ENCODE data around the gene DHRS4. TPM values are rescaled to one million over a fixed set of nuclear protein-coding genes. Genes with fewer than 3 reads are reported as not detected.
"Not testable (repeated sequence)": the region's sequence is repeated elsewhere in the genome, so short reads cannot be mapped to it uniquely, and the experiment has no call there.

Gene DHRS4
- total RNA-seq, 1 experiment from 2014 or later, result 10.1 TPM

GRCh38 chr14:24013654-24014514, 60.3 kb downstream of the DHRS4 start:
- peak; percentile 84 for DNase-seq (ENCODE audit: low spot score)
- H3K9me3 ChIP-seq (ENCODE audit: low read depth, low read length, poor library complexity, severe bottlenecking), result no peaks in the 10 kb centered on the region
- H3K4me3 ChIP-seq (ENCODE audit: low read depth, low read length, poor library complexity, severe bottlenecking), result no peak overlapping the region
- ChIA-PET POLR2A (ENCODE audit: low non-redundant PET) (no interaction called here), CTCF (no interaction called here)
- intact Hi-C loops (cut with micrococcal nuclease; ENCODE audit: unreplicated experiment), result loop anchor here (1.0 to 10.0 kb wide), 6 partner anchors 40 to 421 kb away; partner anchors contain the start of gene DHRS4
- TF ChIP-seq CTCF (conservative IDR thresholded peaks at IDR 0.05; ENCODE audit: low read depth, low read length) (peak; percentile 84), EZH2 (IDR thresholded peaks at IDR 0.05; ENCODE audit: borderline replicate concordance, low read depth, low read length, poor library complexity, severe bottlenecking) (no peak)
- H3K27me3 ChIP-seq (replicated peaks; ENCODE audit: insufficient read depth, low read depth, low read length, poor library complexity), result no peaks in the 10 kb centered on the region
- BruUV-seq (replicated peaks), result no TSS peak
- H3K27ac ChIP-seq (ENCODE audit: low read depth, low read length, poor library complexity, severe bottlenecking), result no peak overlapping the region
- H3K4me1 ChIP-seq (ENCODE audit: insufficient read depth, low read length, poor library complexity, severe bottlenecking), result peaks cover 20% of the 10 kb centered on the region
- H3K36me3 ChIP-seq (ENCODE audit: insufficient read depth, low read length, poor library complexity, severe bottlenecking), result no peaks in the 10 kb centered on the region

GRCh38 chr14:24015745-24016144, 62.2 kb downstream of the DHRS4 start:
- peaks cover 20% of the 10 kb centered on the region for H3K4me1 ChIP-seq (ENCODE audit: insufficient read depth, low read length, poor library complexity, severe bottlenecking)
- H3K27me3 ChIP-seq (replicated peaks; ENCODE audit: insufficient read depth, low read depth, low read length, poor library complexity); H3K36me3 ChIP-seq (ENCODE audit: insufficient read depth, low read length, poor library complexity, severe bottlenecking); H3K4me3 ChIP-seq (ENCODE audit: low read depth, low read length, poor library complexity, severe bottlenecking); POLR2A ChIA-PET (ENCODE audit: low non-redundant PET); BruUV-seq (replicated peaks); H3K9me3 ChIP-seq (ENCODE audit: low read depth, low read length, poor library complexity, severe bottlenecking); DNase-seq (ENCODE audit: low spot score); H3K27ac ChIP-seq (ENCODE audit: low read depth, low read length, poor library complexity, severe bottlenecking); CTCF ChIA-PET: not testable (repeated sequence)
- intact Hi-C loops (cut with micrococcal nuclease; ENCODE audit: unreplicated experiment), result loop anchor here (2.0 to 10.0 kb wide), 4 partner anchors 61 to 419 kb away; partner anchors contain the start of gene DHRS4

Other genes starting within 250 kb of the DHRS4 start
- 9.3 and 10.6 TPM in 2 replicates for gene DHRS4L2, start 35.2 kb downstream of the DHRS4 start, total RNA-seq (2021)
- gene CARMIL3, start 98.2 kb downstream of the DHRS4 start, total RNA-seq (2021), result 0.49 and 1.2 TPM in 2 replicates
- not detected in 2 replicates for gene CPNE6, start 117.8 kb downstream of the DHRS4 start, total RNA-seq (2021)
- gene PCK2, start 140.5 kb downstream of the DHRS4 start, total RNA-seq (2021), result 16.8 and 46.3 TPM in 2 replicates
- 45.5 and 49.1 TPM in 2 replicates for gene DCAF11, start 161.0 kb downstream of the DHRS4 start, total RNA-seq (2021)
- gene NRL, start 161.2 kb downstream of the DHRS4 start, total RNA-seq (2021), result 1.6 and 1.9 TPM in 2 replicates
- gene FITM1, start 176.9 kb downstream of the DHRS4 start, total RNA-seq (2021), result 0.48 TPM in 1 of 2 replicates, not detected in the other
- 160 and 173 TPM in 2 replicates for gene PSME1, start 182.4 kb downstream of the DHRS4 start, total RNA-seq (2021)
- 36.8 and 50.4 TPM in 2 replicates for gene EMC9, start 187.8 kb downstream of the DHRS4 start, total RNA-seq (2021)
- 171 and 172 TPM in 2 replicates for gene PSME2, start 192.8 kb downstream of the DHRS4 start, total RNA-seq (2021)
- gene RNF31, start 193.7 kb downstream of the DHRS4 start, total RNA-seq (2021), result 59.9 and 62.1 TPM in 2 replicates
- gene IRF9, start 207.5 kb downstream of the DHRS4 start, total RNA-seq (2021), result 25.1 and 27.3 TPM in 2 replicates
- gene REC8, start 218.3 kb downstream of the DHRS4 start, total RNA-seq (2021), result 5.4 and 8.4 TPM in 2 replicates
- gene IPO4, start 235.0 kb downstream of the DHRS4 start, total RNA-seq (2021), result 150 and 157 TPM in 2 replicates
- gene TM9SF1, start 241.7 kb downstream of the DHRS4 start, total RNA-seq (2021), result 46.9 and 55.5 TPM in 2 replicates

Data from A673 (cell line).